Mucosa of descending colon (tissue), 3 donors: Measurements from ENCODE around the gene MRPL30. TPM values are rescaled to one million over a fixed set of nuclear protein-coding genes. Genes with fewer than 3 reads are reported as not detected.

Experiments used
- ATAC-seq: fragments of 200-7000 bp; cut with Tn5 transposase; one replicate; pipeline ENCODE4 v1.9.1; 2020; ENCODE audit warnings: mild to moderate bottlenecking, moderate library complexity
- DNase-seq, 3 donors: peaks; one replicate each; pipeline ENCODE4 v3.0.0-alpha.2; 2020
- H3K36me3 ChIP-seq: fragments of 200-600 bp; one replicate; pipeline ENCODE4 v1.8.0; 2021; ENCODE audit warnings: low read depth, mild to moderate bottlenecking
- H3K4me1 ChIP-seq: fragments of 200-600 bp; one replicate; pipeline ENCODE4 v1.8.0; 2021; ENCODE audit warnings: low read depth, mild to moderate bottlenecking
- H3K4me3 ChIP-seq: fragments of 200-600 bp; one replicate; pipeline ENCODE4 v1.8.0; 2021; ENCODE audit warnings: mild to moderate bottlenecking
- H3K9me3 ChIP-seq: fragments of 200-600 bp; one replicate; pipeline ENCODE4 v1.8.0; 2021; ENCODE audit warnings: mild to moderate bottlenecking
- intact Hi-C, 2 donors: fragments of 100-400 bp; cut with DNase I in 1 of 2; cut with micrococcal nuclease in 1 of 2; formaldehyde crosslinking; loops; one replicate each; pipeline versions ENCODE4 v1.11.0 to v1.11.1; 2022; cut with DNase I, micrococcal nuclease
- total RNA-seq, 3 donors: library from RNA; stranded (reverse); fragmentation: NEBNext Ultra II Directional in 2 of 3; extraction: Animal tissue kit (Norgen Biotek cat#: 25700) in 2 of 3; gene quantifications; one replicate each; pipeline versions ENCODE4 v1.2.1 to v1.2.4, GENCODE V29; 2021 to 2023
- TF ChIP-seq, protein P1 (sequence below): fragments of 200-600 bp; IDR thresholded peaks from one replicate; pipeline ENCODE4 v1.8.0; 2022; ENCODE audit warnings: antibody characterized with exemption, mild to moderate bottlenecking
- donor health status: DM: no; HTN: no; CAD: no; lungs with moderate emphysema.
- donor health status: DM: no; HTN: no; CAD: no.
- donor health status: DM: no; HTN: yes; CAD: no.

The MRPL30 gene
- total RNA-seq, 3 donors from 2014 or later = 22.5 to 23.2 (median 23.0) TPM

DNA sequence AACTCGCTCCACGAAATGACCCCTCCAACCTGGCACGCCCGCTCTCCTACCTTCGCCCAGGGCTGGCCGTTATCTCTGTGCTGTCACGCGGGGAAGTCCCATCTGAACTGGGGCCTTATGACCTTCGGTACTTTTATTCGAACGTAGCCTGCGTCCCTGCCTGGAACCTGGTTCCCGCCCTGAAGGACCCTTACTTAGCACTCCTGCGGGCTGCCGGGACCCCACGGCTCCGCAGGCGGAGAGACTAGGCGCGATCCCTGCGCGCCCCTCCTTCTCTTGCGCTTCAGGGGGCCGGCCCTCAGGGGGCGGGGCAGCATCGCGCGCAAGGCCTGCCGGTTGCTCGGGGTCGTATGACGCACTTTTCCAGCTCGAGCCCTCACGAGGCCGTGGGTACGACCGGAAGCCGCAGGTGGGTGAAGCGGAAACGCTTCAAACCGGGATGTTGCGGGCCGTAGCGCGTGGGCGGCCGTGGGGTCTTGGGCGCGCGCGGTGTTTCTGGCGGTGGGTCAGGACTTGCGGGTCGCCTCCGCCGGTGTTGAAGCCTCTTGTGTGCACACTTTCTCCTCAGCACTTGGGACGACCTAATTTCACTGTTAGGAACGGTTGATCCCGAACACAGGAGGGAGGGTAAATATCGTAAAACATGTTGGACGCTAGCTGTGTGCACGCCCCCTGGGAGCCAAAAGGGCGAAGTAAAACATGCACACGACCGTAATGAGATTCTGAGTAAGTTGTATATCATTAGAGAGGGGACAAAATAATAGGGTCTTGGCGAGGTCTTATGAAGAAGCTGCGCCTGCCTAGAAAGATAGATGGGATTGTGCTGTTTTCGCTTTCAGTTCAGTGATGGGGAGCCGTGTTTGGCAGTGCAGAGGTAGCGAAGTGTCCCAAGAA is 26.1 kb upstream of the MRPL30 start, which contains the start of the genes LIPT1 and TSGA10:
Gene LIPT1 (plus strand): TSS at position 325 of the 894 bp plus-strand sequence. CDS start 6,991 bp downstream, outside the sequence.
Gene TSGA10 (minus strand): TSS at position 300 of the 894 bp plus-strand sequence. CDS start 45,503 bp downstream, outside the sequence.
- intact Hi-C loops = no loop called here
- TF ChIP-seq, protein P1, sequence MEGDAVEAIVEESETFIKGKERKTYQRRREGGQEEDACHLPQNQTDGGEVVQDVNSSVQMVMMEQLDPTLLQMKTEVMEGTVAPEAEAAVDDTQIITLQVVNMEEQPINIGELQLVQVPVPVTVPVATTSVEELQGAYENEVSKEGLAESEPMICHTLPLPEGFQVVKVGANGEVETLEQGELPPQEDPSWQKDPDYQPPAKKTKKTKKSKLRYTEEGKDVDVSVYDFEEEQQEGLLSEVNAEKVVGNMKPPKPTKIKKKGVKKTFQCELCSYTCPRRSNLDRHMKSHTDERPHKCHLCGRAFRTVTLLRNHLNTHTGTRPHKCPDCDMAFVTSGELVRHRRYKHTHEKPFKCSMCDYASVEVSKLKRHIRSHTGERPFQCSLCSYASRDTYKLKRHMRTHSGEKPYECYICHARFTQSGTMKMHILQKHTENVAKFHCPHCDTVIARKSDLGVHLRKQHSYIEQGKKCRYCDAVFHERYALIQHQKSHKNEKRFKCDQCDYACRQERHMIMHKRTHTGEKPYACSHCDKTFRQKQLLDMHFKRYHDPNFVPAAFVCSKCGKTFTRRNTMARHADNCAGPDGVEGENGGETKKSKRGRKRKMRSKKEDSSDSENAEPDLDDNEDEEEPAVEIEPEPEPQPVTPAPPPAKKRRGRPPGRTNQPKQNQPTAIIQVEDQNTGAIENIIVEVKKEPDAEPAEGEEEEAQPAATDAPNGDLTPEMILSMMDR = no peak
- H3K36me3 ChIP-seq = no peaks in the 10 kb centered on the region
- H3K4me1 ChIP-seq = peaks cover 13% of the 10 kb centered on the region
- H3K9me3 ChIP-seq = no peaks in the 10 kb centered on the region
- peak within 1 kb of the TSS; percentile 38 for H3K4me3 ChIP-seq
- DNase-seq (peak; percentile 93 to 97 (median 93)), ATAC-seq (peak; percentile 99)

DNA sequence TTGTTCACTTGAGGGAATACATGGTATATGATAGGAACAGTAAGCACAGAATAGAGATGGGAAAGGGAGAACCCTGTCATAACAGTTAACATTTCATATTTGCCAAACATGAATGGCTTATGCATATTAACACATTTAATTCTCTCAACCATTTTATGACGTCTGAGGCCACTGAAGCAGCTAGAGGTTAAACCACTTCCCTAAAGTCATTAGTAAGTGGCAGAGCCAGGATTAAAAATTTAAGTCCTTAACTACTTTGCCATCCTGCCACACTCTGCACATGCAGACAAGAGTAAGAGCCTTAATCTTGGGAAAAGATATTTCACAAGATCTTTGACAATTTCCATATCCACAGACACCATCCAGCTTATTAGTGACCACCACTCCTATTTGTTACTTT is 24.1 kb upstream of the MRPL30 start:
- ATAC-seq (no peak), DNase-seq (no peak)
- intact Hi-C loops = no loop called here
- Histone ChIP-seq H3K4me1 (peaks cover 13% of the 10 kb centered on the region), H3K36me3 (no peaks in the 10 kb centered on the region), H3K9me3 (no peaks in the 10 kb centered on the region), H3K4me3 (no peak overlapping the region)
- TF ChIP-seq, protein P1 = no peak

DNA sequence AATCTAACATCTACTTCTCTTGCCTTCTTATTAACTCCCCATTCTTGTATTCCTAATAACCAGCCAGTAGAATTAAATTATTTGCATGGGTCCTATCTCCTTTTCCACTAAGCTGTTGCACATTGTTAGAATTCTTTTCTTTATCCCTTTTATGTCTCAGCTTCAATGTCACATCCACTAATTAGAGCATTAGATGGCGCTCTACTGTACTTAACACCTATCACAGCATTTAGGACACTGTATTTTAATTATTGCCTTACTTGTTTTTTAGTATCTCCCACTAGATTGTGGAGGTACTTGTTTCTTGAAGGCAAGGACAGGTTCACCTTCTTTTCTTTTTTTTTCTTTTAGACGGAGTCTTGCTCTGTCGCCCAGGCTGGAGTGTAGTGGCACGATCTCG is 22.4 kb upstream of the MRPL30 start:
- H3K4me3 ChIP-seq = no peak overlapping the region
- peaks cover 13% of the 10 kb centered on the region for H3K4me1 ChIP-seq
- H3K9me3 ChIP-seq = no peaks in the 10 kb centered on the region
- ATAC-seq = no peak
- no peak for DNase-seq
- H3K36me3 ChIP-seq = no peaks in the 10 kb centered on the region
- intact Hi-C loops = no loop called here
- TF ChIP-seq, protein P1 = no peak

DNA sequence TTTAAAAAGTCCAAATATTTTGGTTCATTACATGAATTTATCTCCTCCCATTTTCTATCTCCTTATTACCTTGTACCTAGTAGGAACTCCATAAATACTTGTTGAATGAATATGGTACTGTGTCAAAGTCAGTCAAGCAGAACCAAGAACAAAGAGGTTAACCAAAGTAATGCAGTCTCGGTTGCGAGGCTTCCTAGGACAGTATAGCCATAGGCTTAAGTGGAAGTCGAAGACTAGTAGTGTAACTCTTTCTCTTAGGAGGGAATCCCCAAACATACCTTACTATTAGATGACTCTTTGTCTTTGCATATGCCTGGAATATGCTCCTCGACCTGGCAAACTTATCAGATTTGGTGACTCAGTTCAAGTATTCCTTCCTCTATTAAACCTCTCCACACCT is 21.4 kb upstream of the MRPL30 start:
- no peak for ATAC-seq
- intact Hi-C loops = no loop called here
- H3K36me3 ChIP-seq = no peaks in the 10 kb centered on the region
- no peaks in the 10 kb centered on the region for H3K9me3 ChIP-seq
- H3K4me3 ChIP-seq = no peak overlapping the region
- peaks cover 8% of the 10 kb centered on the region for H3K4me1 ChIP-seq
- no peak for DNase-seq
- TF ChIP-seq, protein P1 = no peak

DNA sequence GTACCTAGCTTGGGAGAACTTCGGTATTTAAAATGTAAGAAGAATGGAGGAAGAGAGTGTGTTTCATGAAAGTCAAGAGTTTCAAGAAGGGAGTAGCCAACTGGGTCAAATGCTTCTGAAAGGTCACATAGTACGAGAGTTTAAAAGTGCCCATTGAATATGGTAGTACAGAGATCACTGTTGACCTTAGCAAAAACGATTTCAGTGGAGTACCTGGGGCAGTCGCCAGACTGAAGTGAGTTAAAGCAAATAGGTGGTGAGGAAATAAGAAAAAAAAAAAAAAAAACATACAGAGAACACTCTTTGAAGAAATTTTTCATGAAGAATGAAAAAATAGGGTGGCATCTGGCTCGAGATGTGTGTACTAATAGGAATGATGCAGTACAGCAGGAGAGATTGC is 14.8 kb upstream of the MRPL30 start:
- no peaks in the 10 kb centered on the region for H3K36me3 ChIP-seq

More for the DNA sequence above, 14.8 kb upstream of the MRPL30 start:
- intact Hi-C loops = no loop called here
- H3K4me1 ChIP-seq = no peaks in the 10 kb centered on the region
- TF ChIP-seq, protein P1 = no peak
- no peaks in the 10 kb centered on the region for H3K9me3 ChIP-seq
- ATAC-seq = no peak
- no peak overlapping the region for H3K4me3 ChIP-seq
- no peak for DNase-seq
